Measurements from ENCODE around the gene API5.

The API5 gene

GRCh38 chr11:43376594-43376993 lies 64.8 kb downstream of the API5 start:
- DNase-seq (ENCODE audit: low read depth) = peak; percentile 67
- no peak overlapping the region for H3K4me3 ChIP-seq (ENCODE audit: low read length)
- no peak for TF ChIP-seq CTCF (conservative IDR thresholded peaks at IDR 0.05; ENCODE audit: low read length)

- no peak for TF ChIP-seq CTCF (conservative IDR thresholded peaks at IDR 0.05; ENCODE audit: low read length)
- no peak overlapping the region for H3K4me3 ChIP-seq (ENCODE audit: low read length)
- DNase-seq (ENCODE audit: low read depth) = no peak
Observed at GRCh38 chr11:43377389-43377788, 65.6 kb downstream of the API5 start.

GRCh38 chr11:43378897-43379296 lies 67.1 kb downstream of the API5 start:
- H3K4me3 ChIP-seq (ENCODE audit: low read length) = no peak overlapping the region
- no peak for DNase-seq (ENCODE audit: low read depth)
- TF ChIP-seq CTCF (conservative IDR thresholded peaks at IDR 0.05; ENCODE audit: low read length) = no peak

GRCh38 chr11:43381802-43382201 lies 70.0 kb downstream of the API5 start:
- no peak for DNase-seq (ENCODE audit: low read depth)
- H3K4me3 ChIP-seq (ENCODE audit: low read length) = no peak overlapping the region
- no peak for TF ChIP-seq CTCF (conservative IDR thresholded peaks at IDR 0.05; ENCODE audit: low read length)

GRCh38 chr11:43382614-43383013 lies 70.8 kb downstream of the API5 start:
- DNase-seq (ENCODE audit: low read depth) = no peak
- TF ChIP-seq CTCF (conservative IDR thresholded peaks at IDR 0.05; ENCODE audit: low read length) = no peak
- no peak overlapping the region for H3K4me3 ChIP-seq (ENCODE audit: low read length)

GRCh38 chr11:43384393-43384792 lies 72.6 kb downstream of the API5 start:
- no peak overlapping the region for H3K4me3 ChIP-seq (ENCODE audit: low read length)
- no peak for DNase-seq (ENCODE audit: low read depth)
- no peak for TF ChIP-seq CTCF (conservative IDR thresholded peaks at IDR 0.05; ENCODE audit: low read length)

- TF ChIP-seq CTCF (conservative IDR thresholded peaks at IDR 0.05; ENCODE audit: low read length) = no peak
- H3K4me3 ChIP-seq (ENCODE audit: low read length) = no peak overlapping the region
- DNase-seq (ENCODE audit: low read depth) = no peak
Observed at GRCh38 chr11:43392713-43393112, 80.9 kb downstream of the API5 start.

All from AG10803 (cell line).